ENCODE data around the gene XRCC1. TPM values are rescaled to one million over a fixed set of nuclear protein-coding genes. Genes with fewer than 3 reads are reported as not detected.
"Not testable (repeated sequence)": the region's sequence is repeated elsewhere in the genome, so short reads cannot be mapped to it uniquely, and the experiment has no call there.

XRCC1 gene
- total and polyA plus RNA-seq, 2 donors, result 23.2 to 28.2 TPM

- DNase-seq (ENCODE audit: low read depth in 6 of 9, low spot score in 9 of 9), result no peak
- H3K27me3 ChIP-seq (ENCODE audit: control insufficient read depth in 2 of 2, insufficient read depth in 1 of 2, low read length in 1 of 2), result no peaks in the 10 kb centered on the region
- H3K4me3 ChIP-seq (ENCODE audit: low read length in 2 of 2), result no peak overlapping the region
- H3K9me3 ChIP-seq (ENCODE audit: control insufficient read depth in 2 of 2, insufficient read depth in 1 of 2, low read length in 1 of 2), result peaks cover 0 to 8% of the 10 kb centered on the region in 2 donors
- WGBS, result 98% methylated on average over 15 of the region's 15 CpGs
- H3K36me3 ChIP-seq (ENCODE audit: control insufficient read depth in 2 of 2, insufficient read depth in 2 of 2, low read length in 1 of 2), result peaks cover 61 to 64% of the 10 kb centered on the region in 2 donors
- peaks cover 0 to 2% of the 10 kb centered on the region in 2 donors for H3K4me1 ChIP-seq (ENCODE audit: control insufficient read depth in 2 of 2, insufficient read depth in 2 of 2, low read length in 2 of 2)
- no peak overlapping the region for H3K27ac ChIP-seq (ENCODE audit: low read depth in 1 of 2, low read length in 1 of 2)
These were observed 20.9 kb downstream of the XRCC1 start for GRCh38 chr19:43554317-43554895.

DNA sequence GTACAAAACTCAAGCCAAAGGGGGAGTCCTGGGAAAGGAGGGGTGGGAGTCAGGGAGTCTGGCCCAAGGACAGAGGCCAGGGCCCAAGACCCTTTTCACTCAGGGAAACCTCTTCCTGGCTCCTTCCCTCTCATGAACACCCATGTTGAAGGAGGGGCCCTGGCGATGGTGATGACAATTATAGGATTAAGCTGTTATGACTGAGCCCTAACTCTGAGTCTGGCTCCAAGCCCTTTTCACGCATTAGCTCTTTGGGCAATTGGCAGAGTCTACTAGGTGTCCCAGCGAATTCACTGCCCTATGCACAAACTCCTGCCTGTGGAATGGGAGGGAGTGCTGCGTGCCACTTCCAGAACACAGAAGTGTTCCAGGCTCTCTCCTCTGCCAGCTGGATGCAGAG lies 21.7 kb downstream of the XRCC1 start:
- peaks cover 64 to 66% of the 10 kb centered on the region in 2 donors for H3K36me3 ChIP-seq (ENCODE audit: control insufficient read depth in 2 of 2, insufficient read depth in 2 of 2, low read length in 1 of 2)
- 89% methylated on average over 4 of the region's 4 CpGs for WGBS

GRCh38 chr19:43552616-43553015 lies 22.7 kb downstream of the XRCC1 start:
- Histone ChIP-seq H3K27me3 (ENCODE audit: control insufficient read depth in 2 of 2, insufficient read depth in 1 of 2, low read length in 1 of 2) (no peaks in the 10 kb centered on the region), H3K4me1 (ENCODE audit: control insufficient read depth in 2 of 2, insufficient read depth in 2 of 2, low read length in 2 of 2) (peaks cover 0 to 2% of the 10 kb centered on the region in 2 donors), H3K9me3 (ENCODE audit: control insufficient read depth in 2 of 2, insufficient read depth in 1 of 2, low read length in 1 of 2) (peaks cover 0 to 8% of the 10 kb centered on the region in 2 donors), H3K27ac (ENCODE audit: low read depth in 1 of 2, low read length in 1 of 2) (no peak overlapping the region), H3K36me3 (ENCODE audit: control insufficient read depth in 2 of 2, insufficient read depth in 2 of 2, low read length in 1 of 2) (peaks cover 60 to 64% of the 10 kb centered on the region in 2 donors), H3K4me3 (ENCODE audit: low read length in 2 of 2) (no peak overlapping the region)
- DNase-seq (ENCODE audit: low read depth in 6 of 9, low spot score in 9 of 9), result no peak
- 80% methylated on average over 3 of the region's 3 CpGs for WGBS

More for the DNA sequence above, 21.7 kb downstream of the XRCC1 start:
- H3K4me1 ChIP-seq (ENCODE audit: control insufficient read depth in 2 of 2, insufficient read depth in 2 of 2, low read length in 2 of 2), result peaks cover 0 to 2% of the 10 kb centered on the region in 2 donors
- no peak overlapping the region for H3K27ac ChIP-seq (ENCODE audit: low read depth in 1 of 2, low read length in 1 of 2)
- no peaks in the 10 kb centered on the region for H3K27me3 ChIP-seq (ENCODE audit: control insufficient read depth in 2 of 2, insufficient read depth in 1 of 2, low read length in 1 of 2)
- peaks cover 0 to 8% of the 10 kb centered on the region in 2 donors for H3K9me3 ChIP-seq (ENCODE audit: control insufficient read depth in 2 of 2, insufficient read depth in 1 of 2, low read length in 1 of 2)
- DNase-seq (ENCODE audit: low read depth in 6 of 9, low spot score in 9 of 9), result no peak
- H3K4me3 ChIP-seq (ENCODE audit: low read length in 2 of 2), result no peak overlapping the region

DNA sequence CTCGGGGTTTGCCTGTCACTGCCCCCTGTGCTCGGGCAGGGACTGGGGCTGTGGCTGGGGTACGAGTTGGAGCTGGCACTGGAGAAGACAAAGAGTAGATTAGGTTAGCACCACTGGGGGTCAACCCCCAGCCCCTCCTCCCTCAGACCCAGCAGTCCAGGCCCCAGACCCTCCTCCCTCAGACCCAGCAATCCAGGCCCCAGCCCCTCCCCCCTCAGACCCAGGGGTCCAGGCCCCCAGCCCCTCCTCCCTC lies 23.2 kb downstream of the XRCC1 start:
- 100% methylated on average over 3 of the region's 3 CpGs for WGBS
- no peak for DNase-seq (ENCODE audit: low read depth in 6 of 9, low spot score in 9 of 9)

GRCh38 chr19:43551399-43552197 lies 23.7 kb downstream of the XRCC1 start:
- Histone ChIP-seq H3K36me3 (ENCODE audit: control insufficient read depth in 2 of 2, insufficient read depth in 2 of 2, low read length in 1 of 2) (peaks cover 56 to 70% of the 10 kb centered on the region in 2 donors), H3K4me3 (ENCODE audit: low read length in 2 of 2) (no peak overlapping the region), H3K4me1 (ENCODE audit: control insufficient read depth in 2 of 2, insufficient read depth in 2 of 2, low read length in 2 of 2) (peaks cover 0 to 2% of the 10 kb centered on the region in 2 donors), H3K9me3 (ENCODE audit: control insufficient read depth in 2 of 2, insufficient read depth in 1 of 2, low read length in 1 of 2) (peaks cover 0 to 8% of the 10 kb centered on the region in 2 donors), H3K27ac (ENCODE audit: low read depth in 1 of 2, low read length in 1 of 2) (no peak overlapping the region), H3K27me3 (ENCODE audit: control insufficient read depth in 2 of 2, insufficient read depth in 1 of 2, low read length in 1 of 2) (no peaks in the 10 kb centered on the region)
- WGBS, result 97% methylated on average over 23 of the region's 23 CpGs
- DNase-seq (ENCODE audit: low read depth in 6 of 9, low spot score in 9 of 9), result no peak

More for the DNA sequence above, 23.2 kb downstream of the XRCC1 start:
- Histone ChIP-seq H3K27me3 (ENCODE audit: control insufficient read depth in 2 of 2, insufficient read depth in 1 of 2, low read length in 1 of 2) (no peaks in the 10 kb centered on the region), H3K4me1 (ENCODE audit: control insufficient read depth in 2 of 2, insufficient read depth in 2 of 2, low read length in 2 of 2) (peaks cover 0 to 2% of the 10 kb centered on the region in 2 donors), H3K36me3 (ENCODE audit: control insufficient read depth in 2 of 2, insufficient read depth in 2 of 2, low read length in 1 of 2) (peaks cover 56 to 65% of the 10 kb centered on the region in 2 donors), H3K4me3 (ENCODE audit: low read length in 2 of 2) (no peak overlapping the region), H3K27ac (ENCODE audit: low read depth in 1 of 2, low read length in 1 of 2) (no peak overlapping the region), H3K9me3 (ENCODE audit: control insufficient read depth in 2 of 2, insufficient read depth in 1 of 2, low read length in 1 of 2) (peaks cover 0 to 8% of the 10 kb centered on the region in 2 donors)

- Histone ChIP-seq H3K36me3 (ENCODE audit: control insufficient read depth in 2 of 2, insufficient read depth in 2 of 2, low read length in 1 of 2) (peaks cover 58 to 79% of the 10 kb centered on the region in 2 donors), H3K4me3 (ENCODE audit: low read length in 2 of 2) (no peak overlapping the region), H3K27me3 (ENCODE audit: control insufficient read depth in 2 of 2, insufficient read depth in 1 of 2, low read length in 1 of 2) (no peaks in the 10 kb centered on the region), H3K9me3 (ENCODE audit: control insufficient read depth in 2 of 2, insufficient read depth in 1 of 2, low read length in 1 of 2) (no peaks in the 10 kb centered on the region), H3K27ac (ENCODE audit: low read depth in 1 of 2, low read length in 1 of 2) (no peak overlapping the region), H3K4me1 (ENCODE audit: control insufficient read depth in 2 of 2, insufficient read depth in 2 of 2, low read length in 2 of 2) (peaks cover 0 to 11% of the 10 kb centered on the region in 2 donors)
- DNase-seq (ENCODE audit: low read depth in 6 of 9, low spot score in 9 of 9), result no peak
- 98% methylated on average over 2 of the region's 2 CpGs for WGBS
These were observed 26.6 kb downstream of the XRCC1 start for GRCh38 chr19:43548706-43549105.

GRCh38 chr19:43547926-43548325 lies 27.4 kb downstream of the XRCC1 start:
- not testable (repeated sequence) for H3K27ac ChIP-seq (ENCODE audit: low read depth in 1 of 2, low read length in 1 of 2); H3K4me3 ChIP-seq (ENCODE audit: low read length in 2 of 2); DNase-seq (ENCODE audit: low read depth in 6 of 9, low spot score in 9 of 9); H3K9me3 ChIP-seq (ENCODE audit: control insufficient read depth in 2 of 2, insufficient read depth in 1 of 2, low read length in 1 of 2); H3K27me3 ChIP-seq (ENCODE audit: control insufficient read depth in 2 of 2, insufficient read depth in 1 of 2, low read length in 1 of 2)
- Histone ChIP-seq H3K4me1 (ENCODE audit: control insufficient read depth in 2 of 2, insufficient read depth in 2 of 2, low read length in 2 of 2) (peaks cover 0 to 11% of the 10 kb centered on the region in 2 donors), H3K36me3 (ENCODE audit: control insufficient read depth in 2 of 2, insufficient read depth in 2 of 2, low read length in 1 of 2) (peaks cover 58 to 79% of the 10 kb centered on the region in 2 donors)
- WGBS, result 96% methylated on average over 20 of the region's 24 CpGs

DNA sequence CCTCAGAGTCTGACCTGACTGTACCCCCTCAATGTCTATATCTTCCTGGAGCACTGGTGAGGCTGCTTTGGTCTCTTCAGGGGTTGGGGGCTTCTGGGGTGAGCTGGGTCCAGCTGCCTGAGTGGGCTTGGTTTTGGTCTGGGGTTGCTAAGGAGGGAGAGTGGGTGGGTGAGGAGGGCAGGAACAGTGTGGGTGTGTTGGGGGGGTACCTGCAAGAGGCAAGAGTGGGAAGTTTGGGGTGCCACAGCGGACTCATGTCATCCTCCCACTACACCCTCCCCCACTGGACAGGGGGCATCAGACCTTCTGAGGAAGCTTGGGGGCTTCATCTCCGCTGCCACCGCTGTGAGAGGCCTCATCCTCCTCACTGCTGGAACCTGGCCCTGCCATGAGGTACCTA lies 28.7 kb downstream of the XRCC1 start:
- Histone ChIP-seq H3K9me3 (ENCODE audit: control insufficient read depth in 2 of 2, insufficient read depth in 1 of 2, low read length in 1 of 2) (no peaks in the 10 kb centered on the region), H3K36me3 (ENCODE audit: control insufficient read depth in 2 of 2, insufficient read depth in 2 of 2, low read length in 1 of 2) (peaks cover 59 to 80% of the 10 kb centered on the region in 2 donors), H3K27ac (ENCODE audit: low read depth in 1 of 2, low read length in 1 of 2) (no peak overlapping the region), H3K27me3 (ENCODE audit: control insufficient read depth in 2 of 2, insufficient read depth in 1 of 2, low read length in 1 of 2) (no peaks in the 10 kb centered on the region), H3K4me3 (ENCODE audit: low read length in 2 of 2) (no peak overlapping the region), H3K4me1 (ENCODE audit: control insufficient read depth in 2 of 2, insufficient read depth in 2 of 2, low read length in 2 of 2) (peaks cover 0 to 11% of the 10 kb centered on the region in 2 donors)
- no peak for DNase-seq (ENCODE audit: low read depth in 6 of 9, low spot score in 9 of 9)
- 99% methylated on average over 3 of the region's 3 CpGs for WGBS

GRCh38 chr19:43545981-43546380 lies 29.3 kb downstream of the XRCC1 start:
- 96% methylated on average over 2 of the region's 2 CpGs for WGBS
- H3K36me3 ChIP-seq (ENCODE audit: control insufficient read depth in 2 of 2, insufficient read depth in 2 of 2, low read length in 1 of 2), result peaks cover 57 to 78% of the 10 kb centered on the region in 2 donors

More at GRCh38 chr19:43545981-43546380, 29.3 kb downstream of the XRCC1 start:
- H3K9me3 ChIP-seq (ENCODE audit: control insufficient read depth in 2 of 2, insufficient read depth in 1 of 2, low read length in 1 of 2), result no peaks in the 10 kb centered on the region
- H3K4me3 ChIP-seq (ENCODE audit: low read length in 2 of 2), result no peak overlapping the region
- H3K4me1 ChIP-seq (ENCODE audit: control insufficient read depth in 2 of 2, insufficient read depth in 2 of 2, low read length in 2 of 2), result peaks cover 0 to 11% of the 10 kb centered on the region in 2 donors
- no peak for DNase-seq (ENCODE audit: low read depth in 6 of 9, low spot score in 9 of 9)
- no peaks in the 10 kb centered on the region for H3K27me3 ChIP-seq (ENCODE audit: control insufficient read depth in 2 of 2, insufficient read depth in 1 of 2, low read length in 1 of 2)
- H3K27ac ChIP-seq (ENCODE audit: low read depth in 1 of 2, low read length in 1 of 2), result no peak overlapping the region
